H1 (cell line): ENCODE measurements around the gene DCDC1. TPM values are rescaled to one million over a fixed set of nuclear protein-coding genes. Genes with fewer than 3 reads are reported as not detected.

Experiments
- CTCF ChIA-PET: fragments of 300-600 bp; sonication (Branson Sonifier 250); formaldehyde crosslinking; loops from one replicate; lab custom pipeline; 2021; ENCODE audit not compliant: partially characterized antibody; lab: Charles Lee
- POLR2A ChIA-PET: fragments of 300-600 bp; sonication (Branson Sonifier 250); formaldehyde crosslinking; loops from one replicate; lab custom pipeline; 2021; ENCODE audit warnings: inconsistent platforms; ENCODE audit not compliant: partially characterized antibody; lab: Charles Lee
- DNase-seq, 2 experiments: peaks; one replicate each; pipeline versions ENCODE4 v3.0.0 to v3.0.0-alpha.2; 2010 to 2022; ENCODE audit warnings: low spot score in 2 of 2, low read depth in 1 of 2, mixed read lengths in 1 of 2
- FAIRE-seq: peaks from 2 replicates; lab custom pipeline; 2011; peaks lifted over from hg19 to GRCh38; lab: Jason Lieb, UNC
- H2AFZ ChIP-seq: 2 replicates; pipeline ENCODE4 v1.8.1; 2012; ENCODE audit warnings: low read length, inconsistent platforms
- H2AK5ac ChIP-seq: 2 replicates; pipeline ENCODE4 v1.6.1; 2013; ENCODE audit warnings: low read depth, low read length
- H2BK120ac ChIP-seq: replicated peaks from 2 replicates; pipeline ENCODE3; 2013; ENCODE audit warnings: low read depth, low read length, inconsistent platforms
- H2BK12ac ChIP-seq: 2 replicates; pipeline ENCODE4 v1.6.1; 2013; ENCODE audit warnings: low read depth, low read length
- H2BK15ac ChIP-seq: 2 replicates; pipeline ENCODE4 v1.6.1; 2013; ENCODE audit warnings: low read length
- H2BK20ac ChIP-seq: 2 replicates; pipeline ENCODE4 v1.6.1; 2013; ENCODE audit warnings: low read length
- H2BK5ac ChIP-seq: 2 replicates; pipeline ENCODE4 v1.6.1; 2013; ENCODE audit warnings: low read depth, low read length
- H3K14ac ChIP-seq: 2 replicates; pipeline ENCODE4 v1.6.1; 2013; ENCODE audit warnings: inconsistent platforms; ENCODE audit not compliant: insufficient read length
- H3K18ac ChIP-seq: 2 replicates; pipeline ENCODE4 v1.6.1; 2013; ENCODE audit warnings: low read length; ENCODE audit errors: extremely low read depth
- H3K23ac ChIP-seq: 2 replicates; pipeline ENCODE4 v1.6.1; 2013; ENCODE audit warnings: inconsistent platforms; ENCODE audit not compliant: insufficient read length
- H3K23me2 ChIP-seq: 2 replicates; pipeline ENCODE4 v1.6.1; 2013; ENCODE audit warnings: low read depth, low read length
- H3K27ac ChIP-seq: 2 replicates; pipeline ENCODE4 v1.6.1; 2011; ENCODE audit warnings: low read depth, low read length, inconsistent platforms
- H3K27me3 ChIP-seq, 4 experiments: replicated peaks in 1 of 4; 1 replicate in 1 of 4; 2 replicates in 3 of 4; pipeline versions ENCODE4 v1.6.1 to v1.8.1; 2011 to 2013; ENCODE audit warnings: low read length in 3 of 4, mild to moderate bottlenecking in 3 of 4, inconsistent platforms in 2 of 4, mixed read lengths in 2 of 4, moderate library complexity in 1 of 4; ENCODE audit not compliant: control insufficient read depth in 3 of 4, insufficient read depth in 3 of 4; ENCODE audit errors: extremely low read depth in 1 of 4
- H3K36me3 ChIP-seq, 4 experiments: 2 replicates each; pipeline versions ENCODE4 v1.6.1 to v1.8.1; 2011 to 2013; ENCODE audit warnings: mild to moderate bottlenecking in 4 of 4, low read length in 3 of 4, moderate library complexity in 2 of 4, control low read depth in 1 of 4, inconsistent platforms in 1 of 4; ENCODE audit not compliant: insufficient read depth in 4 of 4, control insufficient read depth in 2 of 4
- H3K4ac ChIP-seq: replicated peaks from 2 replicates; pipeline ENCODE3; 2013; ENCODE audit warnings: low read length, low read depth, mixed read lengths, inconsistent platforms; ENCODE audit not compliant: insufficient read length
- H3K4me1 ChIP-seq, 4 experiments: replicated peaks in 1 of 4; 1 replicate in 1 of 4; 2 replicates in 3 of 4; pipeline versions ENCODE4 v1.6.1 to v1.8.1; 2011 to 2013; ENCODE audit warnings: low read length in 3 of 4, inconsistent platforms in 2 of 4, mixed read lengths in 1 of 4; ENCODE audit not compliant: insufficient read depth in 4 of 4, control insufficient read depth in 3 of 4
- H3K4me2 ChIP-seq, 2 experiments: 2 replicates each; pipeline versions ENCODE4 v1.6.1 to v1.8.1; 2011 to 2013; ENCODE audit warnings: low read depth in 2 of 2, low read length in 2 of 2, control low read depth in 1 of 2, inconsistent platforms in 1 of 2, mild to moderate bottlenecking in 1 of 2; ENCODE audit not compliant: insufficient read depth in 1 of 2
- H3K4me3 ChIP-seq, 4 experiments: fragments of 200-600, 300-600 bp in 1 of 4; sonication (generic), shearing (Covaris generic), sonication (Bioruptor Twin) in 1 of 4; 2 replicates each; pipeline versions ENCODE4 v1.5.1 to v1.8.1; 2011 to 2016; ENCODE audit warnings: low read length in 4 of 4, low read depth in 3 of 4, control low read depth in 2 of 4, inconsistent platforms in 2 of 4, mild to moderate bottlenecking in 2 of 4, mixed read lengths in 1 of 4, moderate library complexity in 1 of 4; ENCODE audit not compliant: insufficient read depth in 2 of 4; ENCODE audit errors: extremely low read depth in 1 of 4
- H3K56ac ChIP-seq: replicated peaks from 2 replicates; pipeline ENCODE3; 2013; ENCODE audit warnings: low read depth, mild to moderate bottlenecking, mixed read lengths, low read length, inconsistent platforms; ENCODE audit not compliant: insufficient read length
- H3K79me1 ChIP-seq: 2 replicates; pipeline ENCODE4 v1.6.1; 2013; ENCODE audit warnings: low read depth, low read length, control low read depth
- H3K79me2 ChIP-seq, 2 experiments: 2 replicates each; pipeline versions ENCODE4 v1.6.1 to v1.8.1; 2012 to 2013; ENCODE audit warnings: low read length in 2 of 2, mild to moderate bottlenecking in 2 of 2, inconsistent platforms in 1 of 2; ENCODE audit not compliant: insufficient read depth in 2 of 2, control insufficient read depth in 1 of 2
- H3K9ac ChIP-seq, 4 experiments: replicated peaks in 1 of 4; 1 replicate in 1 of 4; 2 replicates in 3 of 4; pipeline versions ENCODE4 v1.6.1 to v1.8.1; 2011 to 2013; ENCODE audit warnings: low read depth in 3 of 4, low read length in 3 of 4, control low read depth in 2 of 4, mild to moderate bottlenecking in 2 of 4, moderate library complexity in 2 of 4, inconsistent platforms in 1 of 4; ENCODE audit errors: extremely low read depth in 1 of 4
- H3K9me3 ChIP-seq, 2 experiments: 2 replicates each; pipeline versions ENCODE4 v1.6.1 to v1.8.1; 2012 to 2013; ENCODE audit warnings: mild to moderate bottlenecking in 2 of 2, moderate library complexity in 2 of 2, control low read depth in 1 of 2, inconsistent platforms in 1 of 2, low read depth in 1 of 2, low read length in 1 of 2, mixed read lengths in 1 of 2; ENCODE audit not compliant: insufficient read depth in 2 of 2
- H4K20me1 ChIP-seq, 2 experiments: replicated peaks in 1 of 2; 2 replicates each; pipeline versions ENCODE3 to v1.8.1; 2011 to 2013; ENCODE audit warnings: inconsistent platforms in 2 of 2, low read length in 2 of 2, mild to moderate bottlenecking in 1 of 2; ENCODE audit not compliant: insufficient read depth in 2 of 2, control insufficient read depth in 1 of 2
- H4K5ac ChIP-seq: 2 replicates; pipeline ENCODE4 v1.6.1; 2013; ENCODE audit warnings: low read length, low read depth, mixed read lengths, inconsistent platforms; ENCODE audit not compliant: insufficient read length
- H4K8ac ChIP-seq: 2 replicates; pipeline ENCODE4 v1.8.0; 2013; ENCODE audit warnings: mild to moderate bottlenecking, moderate library complexity, low read length, inconsistent platforms; ENCODE audit not compliant: insufficient read depth; ENCODE audit errors: extremely low read depth
- H4K91ac ChIP-seq: replicated peaks from 2 replicates; pipeline ENCODE3; 2013; ENCODE audit warnings: low read length, mixed read lengths, inconsistent platforms; ENCODE audit not compliant: insufficient read length
- ASH2L ChIP-seq: fragments of 200-600, 300-600 bp; sonication (generic); IDR thresholded peaks from one replicate; pipeline ENCODE4 v1.7.1; 2017; ENCODE audit warnings: low read length
- BACH1 ChIP-seq: IDR thresholded peaks from 2 replicates; pipeline ENCODE4 v1.6.1; 2012; ENCODE audit warnings: low read length, improper control_type of control experiment
- GABPA ChIP-seq: IDR thresholded peaks from 2 replicates; pipeline ENCODE4 v1.6.1; 2011; ENCODE audit warnings: mild to moderate bottlenecking, low read length, moderate library complexity, borderline replicate concordance; ENCODE audit not compliant: insufficient read depth
- KDM4A ChIP-seq: IDR thresholded peaks from one replicate; pipeline ENCODE4 v1.7.1; 2012; ENCODE audit warnings: low read depth, mild to moderate bottlenecking, moderate library complexity, low read length, inconsistent platforms; ENCODE audit not compliant: severe bottlenecking
- TEAD4 ChIP-seq: IDR thresholded peaks from 2 replicates; pipeline ENCODE4 v1.6.1; 2012; ENCODE audit warnings: low read depth, low read length, inconsistent platforms, mixed read lengths
- WGBS, 2 experiments: shearing (Covaris generic) in 1 of 2; methylation state at CpG; one replicate each; pipeline versions ENCODE4 v1.1.6 to v1.1.7; 2013 to 2015; ENCODE audit warnings: low lambda C conversion rate in 2 of 2, mixed read lengths in 2 of 2, inconsistent platforms in 1 of 2, low coverage in 1 of 2, missing lambda C conversion rate in 1 of 2; ENCODE audit not compliant: insufficient replicate concordance in 2 of 2, insufficient coverage in 1 of 2, insufficient read length in 1 of 2; ENCODE audit errors: extremely low coverage in 1 of 2, missing lambda C conversion rate in 1 of 2; 5-methylcytosine and 5-hydroxymethylcytosine counted together
- polyA plus RNA-seq, 7 experiments: library from polyadenylated mRNA; depleted of rRNA in 3 of 7; stranded (reverse) in 5 of 7; unstranded in 2 of 7; fragments of >200 nt in 5 of 7; fragments of 200-250 nt in 2 of 7; gene quantifications; 1 replicate in 5 of 7; 2 replicates in 1 of 7; 4 replicates in 1 of 7; pipeline versions ENCODE4 v1.2.1 to v1.2.3, GENCODE V29; 2011 to 2013; ENCODE audit warnings: missing spikeins in 2 of 7, mixed read lengths in 2 of 7
- total RNA-seq: library from RNA; stranded (reverse); fragmentation: NEBNext Ultra II Directional; extraction: Animal tissue kit (Norgen Biotek cat#: 25700); gene quantifications from 2 replicates; pipeline ENCODE4 v1.2.1, GENCODE V29; 2021

The DCDC1 gene
- total and polyA plus RNA-seq, 2 of the 8 experiments (the other 6 are each of a cell fraction or from before 2014, with no cell fraction given): 0.15 to 0.56 TPM

- Histone ChIP-seq H2BK20ac (no peak overlapping the region), H3K36me3 (no peaks in the 10 kb centered on the region; a peak in 1 of 8 replicates), H4K20me1 (no peaks in the 10 kb centered on the region), H3K27ac (no peak overlapping the region), H3K9ac (no peak overlapping the region), H3K9me3 (peaks cover 4 to 6% of the 10 kb centered on the region in 2 experiments; a peak in 2 of 4 replicates), H3K27me3 (no peaks in the 10 kb centered on the region), H3K4me3 (no peak overlapping the region), H4K91ac (no peak overlapping the region), H2BK5ac (no peak overlapping the region), H3K23ac (no peak overlapping the region), H3K14ac (no peak overlapping the region), H2BK15ac (no peak overlapping the region), H2BK120ac (no peak overlapping the region), H3K4ac (no peak overlapping the region), H3K18ac (no peak overlapping the region), H2AK5ac (no peak overlapping the region), H3K4me2 (no peak overlapping the region), H4K5ac (no peak overlapping the region), H4K8ac (no peak overlapping the region), H2AFZ (0 out of 2 replicates have a peak overlapping the region, but pooled peaks have one; percentile 19), H3K79me2 (no peaks in the 10 kb centered on the region), H3K23me2 (no peaks in the 10 kb centered on the region), H3K79me1 (no peaks in the 10 kb centered on the region), H3K56ac (no peak overlapping the region), H3K4me1 (no peaks in the 10 kb centered on the region), H2BK12ac (no peak overlapping the region)
- DNase-seq (no peak), FAIRE-seq (no peak)
- WGBS, 2 experiments: 89% methylated on average over 5 of the region's 5 CpGs; no CpG with 5 or more reads in 1 of the 2 experiments
- ChIA-PET CTCF (interaction anchor here (1.4 kb wide), 1 partner anchor 16 kb away, joined by 3 read pairs; no protein-coding TSS in a partner anchor), POLR2A (no interaction called here)
- TF ChIP-seq TEAD4 (no peak), GABPA (no peak), ASH2L (no peak), KDM4A (no peak), BACH1 (no peak)
Measured at GRCh38 chr11:30938171-30938570, 431.4 kb downstream of the DCDC1 start.
